ENCODE results near the gene CTTNBP2NL.
"Not testable (repeated sequence)": the region's sequence is repeated elsewhere in the genome, so short reads cannot be mapped to it uniquely, and the experiment has no call there.

The CTTNBP2NL gene

DNA sequence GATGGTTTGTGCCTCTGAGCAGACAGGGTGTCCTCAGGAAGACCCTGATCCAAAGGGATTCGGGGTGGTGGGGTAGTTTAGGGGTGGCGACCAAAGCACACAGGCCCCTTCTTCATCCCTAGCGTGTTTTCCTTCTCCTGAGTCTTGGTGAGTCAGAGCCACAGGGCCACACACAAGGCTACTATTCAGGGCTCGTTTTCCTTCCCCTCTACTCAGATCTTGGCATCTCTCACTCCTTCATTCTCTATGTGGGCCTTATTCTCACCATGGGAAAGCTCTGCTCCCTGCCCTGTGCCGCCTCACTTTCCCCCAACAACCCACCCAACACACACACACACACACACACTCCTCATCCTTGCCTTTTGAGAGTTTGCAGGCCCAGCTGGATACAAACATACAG, 69.1 kb downstream of the CTTNBP2NL start:
- DNase-seq = no peak

DNA sequence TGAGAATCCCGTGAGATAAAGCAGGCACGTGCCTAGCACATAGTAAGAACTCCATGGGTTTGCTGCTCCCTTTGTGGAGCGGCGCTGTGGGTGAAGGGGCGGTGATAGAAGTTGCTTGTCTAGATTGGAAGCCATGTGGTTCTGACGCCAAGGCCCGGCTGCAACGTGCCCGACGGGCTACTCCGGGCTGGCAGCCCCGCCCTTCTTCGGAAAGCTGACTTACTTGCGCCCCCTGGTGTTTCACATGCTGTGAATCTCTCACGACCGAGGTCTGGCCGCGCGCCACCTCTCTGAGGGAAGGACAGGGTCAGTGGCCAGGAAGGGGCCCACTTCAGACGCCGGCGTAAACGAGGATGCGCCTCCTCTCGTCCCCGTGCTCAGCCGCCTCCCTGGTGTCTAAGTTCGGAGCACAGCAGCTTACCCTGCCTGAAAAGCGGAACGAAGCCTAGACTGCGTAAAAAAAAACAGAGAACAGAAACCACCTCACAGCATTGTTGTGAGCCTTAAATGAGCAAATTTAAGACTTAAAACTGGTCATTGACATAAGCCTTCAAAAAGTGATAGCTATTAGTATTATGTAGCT, 70.2 kb downstream of the CTTNBP2NL start:
- peak; percentile 83 to 96 for DNase-seq

DNA sequence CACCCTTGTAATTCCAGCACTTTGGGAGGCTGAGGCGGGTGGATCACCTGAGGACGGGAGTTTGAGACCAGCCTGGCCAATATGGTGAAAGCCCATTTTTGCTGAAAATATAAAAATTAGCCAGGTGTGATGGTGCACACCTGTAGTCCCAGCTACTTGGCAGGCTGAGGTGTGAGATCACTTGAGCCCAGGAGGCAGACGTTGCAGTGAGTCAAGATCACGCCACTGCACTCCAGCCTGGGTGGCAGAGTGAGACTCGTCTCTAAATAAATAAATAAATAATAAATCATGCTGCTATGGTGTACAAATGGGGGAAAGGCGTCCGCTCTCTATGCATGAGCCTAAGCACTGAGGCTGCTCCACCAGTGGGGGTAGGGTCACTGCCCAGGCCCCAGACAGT, 74.3 kb downstream of the CTTNBP2NL start:
- not testable (repeated sequence) for DNase-seq

DNA sequence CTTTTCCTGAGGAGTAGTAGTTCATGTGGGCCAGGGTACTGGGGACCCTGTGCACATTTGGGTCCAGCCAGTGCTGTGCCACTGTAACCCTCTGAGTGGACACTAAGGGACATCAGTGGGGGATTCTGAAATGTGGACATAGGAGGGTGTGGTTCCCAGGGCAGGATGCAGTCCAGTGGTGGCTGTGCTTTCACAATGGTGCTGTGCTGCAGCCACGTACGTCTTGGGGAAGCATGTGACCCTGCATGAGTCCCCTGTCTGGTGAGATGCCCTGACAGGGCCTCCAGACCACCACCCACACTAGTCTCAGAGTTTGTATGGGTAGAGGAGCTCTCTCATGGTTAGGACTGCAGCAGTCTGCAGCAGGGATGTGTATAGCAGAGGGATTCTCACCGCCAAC, 75.0 kb downstream of the CTTNBP2NL start:
- DNase-seq = no peak

DNA sequence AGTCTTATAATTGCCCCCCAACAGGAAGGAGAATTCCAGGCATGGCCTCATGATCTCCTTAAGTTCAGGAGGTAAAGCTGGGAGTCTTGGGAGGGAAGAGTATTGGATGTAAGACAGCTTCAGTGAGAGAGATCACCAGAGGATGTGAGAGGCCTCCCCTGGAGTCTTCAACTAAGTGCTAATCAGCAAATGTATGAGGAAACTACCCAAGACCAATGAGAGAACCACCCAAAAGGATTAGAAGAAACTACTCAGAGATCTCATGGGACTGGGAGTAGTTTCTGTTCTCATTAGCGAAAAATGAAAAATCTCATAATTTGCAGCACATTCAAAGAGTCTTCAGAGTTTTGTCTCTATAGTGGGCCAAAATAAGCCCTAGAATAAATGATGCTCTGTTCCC, 76.1 kb downstream of the CTTNBP2NL start:
- DNase-seq = no peak

DNA sequence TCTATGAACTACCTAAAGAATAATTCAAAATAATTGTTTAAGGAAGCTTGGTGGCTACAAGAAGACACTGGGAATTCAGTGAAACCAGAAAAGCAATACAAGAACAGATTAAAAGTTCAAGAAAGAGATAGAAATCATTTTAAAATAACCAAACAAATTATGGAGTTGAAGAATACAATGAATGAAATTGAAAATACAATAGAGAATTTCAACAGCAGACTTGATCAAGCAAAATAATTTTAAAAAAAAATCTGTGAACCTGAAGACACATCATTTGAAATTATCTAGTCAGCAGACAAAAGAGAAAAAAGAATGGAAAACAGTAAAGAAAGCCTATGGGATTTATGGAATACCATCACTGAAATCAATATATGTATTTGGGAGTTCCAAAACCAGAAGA, 81.5 kb downstream of the CTTNBP2NL start:
- DNase-seq = no peak

DNA sequence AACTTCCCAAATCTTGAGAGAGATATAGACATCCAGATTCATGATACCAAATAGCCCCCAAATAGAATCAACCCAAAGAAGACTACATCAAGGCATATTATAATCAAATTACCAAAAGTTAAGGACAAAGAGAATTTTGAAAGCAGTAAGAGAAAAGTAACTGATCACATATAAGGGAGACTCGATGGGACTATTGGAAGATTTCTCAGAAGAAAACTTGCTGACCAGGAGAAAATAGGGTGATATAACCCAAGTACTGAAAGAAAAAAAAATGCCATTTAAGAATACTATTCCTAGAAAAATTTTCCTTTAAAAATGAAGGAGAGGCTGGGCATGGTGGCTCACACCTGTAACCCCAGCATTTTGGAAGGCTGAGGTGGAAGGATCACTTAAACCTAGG, 82.3 kb downstream of the CTTNBP2NL start:
- no peak for DNase-seq

DNA sequence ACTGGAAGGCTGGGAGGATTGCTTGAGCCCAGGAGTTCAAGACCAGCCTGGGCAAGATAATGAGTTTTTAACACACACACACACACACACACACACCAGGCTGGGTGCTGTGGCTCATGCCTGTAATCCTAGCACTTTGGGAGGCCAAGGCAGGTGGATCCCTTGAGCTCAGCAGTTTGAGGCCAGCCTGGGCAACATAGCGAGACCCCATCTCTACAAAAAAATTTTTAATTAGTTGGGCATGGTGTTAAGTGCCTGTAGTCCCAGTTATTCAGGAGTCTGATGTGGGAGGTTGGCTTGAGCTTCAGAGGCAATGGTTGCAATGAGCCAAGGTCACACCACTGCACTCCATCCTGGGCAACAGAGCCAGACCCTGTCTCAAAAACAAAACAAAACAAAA, 90.0 kb downstream of the CTTNBP2NL start:
- not testable (repeated sequence) for DNase-seq

DNA sequence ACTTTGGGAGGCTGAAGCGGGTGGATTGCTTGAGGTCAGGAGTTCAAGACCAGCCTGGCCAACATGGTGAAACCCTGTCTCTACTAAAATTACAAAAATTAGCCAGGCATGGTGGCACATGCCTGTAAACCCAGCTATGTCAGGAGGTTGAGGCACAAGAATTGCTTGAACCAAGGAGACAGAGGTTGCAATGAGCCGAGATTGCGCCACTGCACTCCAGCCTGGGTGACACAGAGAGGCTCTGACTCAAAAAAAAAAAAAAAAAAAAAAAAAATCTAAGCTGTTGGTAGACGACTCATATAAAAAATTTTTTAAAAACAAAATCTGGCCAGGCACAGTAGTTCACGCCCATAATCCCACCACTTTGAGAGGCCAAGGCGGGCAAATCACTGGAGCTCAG, 91.7 kb downstream of the CTTNBP2NL start:
- DNase-seq = not testable (repeated sequence)

DNA sequence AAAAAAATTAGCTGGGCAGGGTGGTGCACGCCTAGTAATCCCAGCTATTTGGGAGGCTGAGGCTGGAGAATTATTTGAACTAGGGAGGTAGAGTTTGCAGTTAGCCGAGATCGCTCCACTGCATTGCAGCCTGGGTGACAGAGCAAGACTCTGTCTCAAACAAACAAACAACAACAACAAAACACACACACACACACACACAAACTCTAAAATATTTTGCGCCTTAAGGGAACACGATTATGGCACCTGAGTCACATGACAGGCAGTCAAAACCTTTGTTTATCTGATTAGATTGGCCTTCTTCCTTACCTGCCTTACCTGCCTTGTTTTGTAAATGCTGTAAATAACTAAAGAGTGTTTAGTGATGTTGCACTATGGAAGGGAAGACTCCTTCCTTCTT, 92.1 kb downstream of the CTTNBP2NL start:
- no peak for DNase-seq

DNA sequence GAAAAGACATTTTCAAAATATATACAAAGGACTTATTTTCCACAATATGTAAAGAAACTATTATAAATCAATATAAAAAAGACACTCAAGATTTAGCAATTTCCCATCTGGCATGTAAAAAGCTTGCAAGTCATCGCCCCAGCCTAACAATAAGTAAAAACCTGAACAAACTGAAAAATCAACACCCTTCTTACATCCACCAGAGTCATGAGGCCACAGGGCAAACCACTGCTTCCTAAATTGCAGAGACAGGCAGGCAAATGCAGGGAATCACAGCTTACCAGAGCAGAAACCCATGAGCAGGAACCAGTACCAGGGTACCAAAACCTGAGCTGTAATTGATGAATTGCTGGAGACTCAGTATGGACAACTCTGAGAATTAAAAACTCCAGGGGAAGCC, 96.1 kb downstream of the CTTNBP2NL start:
- DNase-seq = no peak

DNA sequence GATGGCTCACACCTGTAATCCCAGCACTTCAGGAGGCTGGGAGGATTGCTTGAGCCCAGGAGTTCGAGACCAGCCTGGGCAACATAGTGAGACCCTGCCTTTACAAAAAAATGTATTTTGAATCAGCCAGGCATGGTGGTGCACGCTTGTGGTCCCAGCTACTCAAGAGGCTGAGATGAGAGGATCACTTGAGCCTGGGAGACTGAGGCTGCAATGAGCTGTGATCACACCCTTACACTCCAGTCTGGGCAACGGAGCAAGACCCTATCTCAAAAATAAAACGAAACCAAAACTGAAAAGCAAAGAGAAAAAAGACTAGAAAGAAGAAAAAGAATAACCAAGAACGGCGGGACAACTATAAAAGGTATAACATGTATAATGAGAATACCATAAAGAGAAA, 97.3 kb downstream of the CTTNBP2NL start:
- DNase-seq = no peak

DNA sequence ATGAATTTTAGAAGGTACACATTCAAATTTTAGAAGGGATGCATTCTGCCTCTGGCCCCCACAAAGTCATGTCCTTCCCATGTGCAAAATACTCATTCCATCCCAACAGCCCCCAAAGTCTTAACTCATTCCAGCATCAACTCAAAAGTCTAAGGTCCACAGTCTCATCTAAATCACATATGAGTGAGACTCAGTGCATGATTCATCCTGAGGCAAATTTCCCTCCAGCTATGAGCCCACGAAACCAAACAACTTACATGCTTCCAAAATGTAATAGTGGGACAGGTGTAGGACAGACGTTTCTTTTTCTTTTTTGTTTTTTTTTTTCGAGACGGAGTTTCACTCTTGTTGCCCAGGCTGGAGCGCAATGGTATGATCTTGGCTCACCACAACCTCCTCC, 100.3 kb downstream of the CTTNBP2NL start:
- DNase-seq = no peak

DNA sequence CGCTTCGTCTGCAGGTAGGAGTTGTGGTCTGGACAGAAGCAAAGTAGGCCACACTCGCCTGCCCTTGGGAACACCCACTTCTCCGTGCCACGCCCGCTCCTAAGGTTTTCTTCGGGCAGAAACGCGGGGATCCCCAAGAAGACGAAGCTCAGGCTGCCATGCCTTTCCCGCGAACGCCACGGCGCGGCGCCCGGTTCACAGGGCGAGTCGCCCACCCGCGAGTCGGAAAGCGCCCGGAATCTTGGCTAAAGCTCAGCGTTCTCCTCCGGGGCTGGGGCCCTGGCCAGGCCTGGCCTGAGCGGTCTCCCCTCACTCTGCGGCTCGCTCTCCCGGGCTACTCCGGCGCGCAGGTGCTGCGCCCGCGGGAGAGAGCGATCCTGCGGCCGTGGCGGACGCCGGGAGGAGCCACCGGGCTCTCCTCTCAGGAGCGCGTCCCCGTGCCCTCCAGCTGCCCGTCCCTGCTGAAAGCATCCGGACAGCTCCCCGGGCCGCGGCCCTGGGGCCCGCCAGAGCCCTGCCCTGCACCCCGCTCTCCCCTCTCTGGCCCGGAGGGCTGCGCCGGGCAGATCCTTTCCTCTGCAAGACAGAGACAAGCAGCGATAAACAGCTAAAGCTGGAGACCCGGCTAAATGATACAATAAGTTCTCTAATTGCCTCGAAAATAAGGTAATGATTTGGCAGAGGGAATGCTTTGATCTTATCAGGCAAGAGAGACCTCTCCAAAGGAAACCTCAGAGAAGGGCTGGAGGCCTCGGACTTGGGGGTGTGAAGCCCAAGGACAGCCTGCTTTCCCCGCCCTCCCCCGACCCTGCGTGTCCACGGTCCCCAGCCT, 106.0 kb downstream of the CTTNBP2NL start:
- peak; percentile 17 to 77 for DNase-seq

DNA sequence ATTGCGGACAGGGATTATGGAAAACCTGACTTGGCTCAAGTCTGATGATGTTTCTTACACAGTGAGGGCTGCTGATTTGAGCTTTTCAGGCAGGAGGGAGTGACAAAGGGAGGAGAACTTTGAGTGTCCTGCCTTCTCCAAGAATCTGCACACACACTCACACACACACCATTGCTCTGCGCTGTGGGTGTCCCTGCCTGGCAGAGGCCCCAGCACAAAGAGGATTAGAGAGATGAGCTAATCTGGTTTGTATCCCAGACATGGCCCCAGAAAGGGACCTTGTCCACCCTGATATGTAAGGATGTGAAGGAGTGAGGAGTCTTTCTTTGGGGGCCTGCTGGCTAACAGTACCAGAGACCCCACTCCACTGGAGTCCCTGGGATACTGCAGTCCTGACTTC, 106.8 kb downstream of the CTTNBP2NL start:
- no peak for DNase-seq

DNA sequence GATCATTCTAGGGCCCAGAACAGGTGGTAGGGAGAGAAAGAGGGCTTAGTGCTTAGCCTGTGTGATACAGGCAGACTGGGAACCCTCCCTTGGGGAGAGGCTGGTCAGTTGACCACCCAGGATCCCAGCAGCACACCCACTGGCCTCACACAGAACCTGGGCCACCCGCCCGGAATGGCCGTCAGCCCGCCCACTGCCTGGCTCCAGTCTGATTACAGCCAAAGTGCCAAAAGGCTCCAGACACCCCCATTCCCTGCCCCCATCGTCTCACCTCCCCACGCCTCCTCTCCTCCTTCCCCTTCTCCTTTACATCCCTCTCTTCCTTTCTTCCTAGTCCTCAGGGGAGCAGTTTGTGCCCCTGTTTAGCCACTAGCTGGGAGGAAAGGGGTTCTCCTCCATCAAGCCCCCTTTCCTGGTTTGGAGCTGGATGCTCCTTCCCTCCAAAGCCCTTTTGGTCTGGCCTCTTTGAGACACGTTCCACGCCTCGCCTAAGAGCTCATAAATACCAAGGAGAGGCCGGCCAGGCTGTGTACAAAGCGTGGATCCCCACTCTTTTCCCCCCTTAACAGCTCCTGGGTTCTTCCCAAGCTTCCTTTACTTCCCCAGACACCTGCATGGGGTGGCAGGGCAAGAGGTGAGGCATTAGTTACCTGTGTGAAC, 108.1 kb downstream of the CTTNBP2NL start:
- DNase-seq = no peak

DNA sequence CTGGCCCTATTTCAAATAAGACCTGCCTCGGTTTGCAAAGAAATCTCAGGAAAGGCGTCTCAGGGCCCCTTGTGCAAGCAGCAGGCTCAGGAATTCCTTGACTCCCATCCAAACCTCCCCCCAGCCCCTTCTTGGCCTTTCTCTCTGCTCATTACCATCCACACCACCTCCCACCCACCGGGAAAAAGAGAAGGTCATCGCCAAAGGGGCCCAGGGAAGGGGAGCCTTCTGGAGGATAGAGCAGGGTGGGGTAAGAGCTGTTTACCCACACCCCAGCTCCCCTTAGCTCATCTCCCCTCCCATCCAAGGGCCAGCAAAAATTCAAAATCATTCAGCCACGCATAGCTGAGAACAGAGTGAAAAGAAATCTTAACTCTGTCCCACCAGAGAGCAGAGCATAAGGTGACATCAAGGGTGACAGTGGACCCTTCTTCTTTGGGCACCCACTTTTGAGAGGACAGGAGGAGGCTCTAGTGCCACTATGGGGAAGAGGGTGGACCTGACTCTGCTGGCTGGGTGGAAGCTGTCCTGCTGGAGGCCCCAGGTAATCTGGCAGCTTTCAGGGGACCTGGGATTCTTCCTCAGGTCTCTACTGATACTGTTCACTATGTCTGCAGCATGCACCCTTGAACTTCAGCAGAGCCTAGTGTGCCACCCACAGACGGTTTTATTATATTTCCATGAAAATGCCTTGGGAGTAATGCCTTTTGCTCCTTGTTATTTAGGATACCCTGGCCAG, 108.8 kb downstream of the CTTNBP2NL start:
- no peak for DNase-seq

DNA sequence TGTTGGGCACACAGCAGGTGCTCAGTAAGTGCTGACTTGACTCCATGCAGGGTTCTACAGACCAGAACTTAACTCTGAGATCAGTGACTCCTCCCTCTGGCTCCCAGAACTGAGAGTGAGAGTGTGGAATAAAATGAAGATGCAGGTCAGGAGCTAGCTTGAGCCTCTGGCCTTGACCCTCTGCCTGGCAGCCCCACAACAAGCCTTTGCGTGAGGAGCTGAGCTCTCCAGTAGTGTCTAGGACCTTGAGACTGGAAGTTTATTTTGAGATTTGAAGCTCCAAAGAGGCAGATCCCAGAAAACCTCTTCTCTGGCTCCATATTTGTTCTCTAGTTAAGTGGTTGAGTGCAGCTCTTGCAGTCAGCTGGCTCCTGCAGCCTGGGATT, 109.4 kb downstream of the CTTNBP2NL start:
- no peak for DNase-seq

DNA sequence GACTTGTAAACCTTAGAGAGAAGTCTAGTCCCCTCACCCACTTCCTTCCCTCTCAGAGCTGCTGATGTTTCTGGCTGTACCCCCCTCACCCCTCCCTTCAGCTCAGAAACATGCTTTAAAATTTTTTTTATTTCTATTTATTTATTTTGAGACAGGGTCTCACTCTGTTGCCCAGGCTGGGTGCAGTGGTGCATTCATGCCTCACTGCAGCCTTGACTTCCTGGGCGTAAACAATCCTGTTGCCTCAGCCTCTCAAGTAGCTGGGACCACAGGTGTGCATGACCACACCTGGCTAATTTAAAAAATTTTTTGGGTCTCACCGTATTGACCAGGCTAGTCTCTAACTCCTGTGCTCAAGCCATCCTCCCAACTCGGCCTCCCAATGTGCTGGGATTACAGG, 109.9 kb downstream of the CTTNBP2NL start:
- no peak for DNase-seq

DNA sequence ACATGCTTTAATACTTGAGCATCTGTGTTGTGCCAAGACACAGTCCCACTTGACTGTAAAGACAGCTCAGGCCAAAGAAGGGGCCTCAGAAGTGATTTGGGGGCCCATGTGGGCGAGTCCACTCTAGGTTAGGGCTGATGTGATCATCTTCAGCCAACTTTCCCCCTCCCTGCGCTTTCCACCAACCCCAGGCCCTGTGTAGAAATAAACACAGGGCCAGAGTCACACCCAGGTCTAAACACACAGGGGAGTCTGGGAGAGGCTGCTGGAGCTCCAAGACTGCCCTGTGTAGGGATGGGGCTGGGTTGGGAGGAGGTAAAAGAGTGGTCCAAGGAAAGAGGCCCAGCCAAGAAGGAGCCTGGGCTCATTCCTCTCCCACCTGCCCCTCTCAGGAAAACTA, 110.3 kb downstream of the CTTNBP2NL start:
- no peak for DNase-seq

DNA sequence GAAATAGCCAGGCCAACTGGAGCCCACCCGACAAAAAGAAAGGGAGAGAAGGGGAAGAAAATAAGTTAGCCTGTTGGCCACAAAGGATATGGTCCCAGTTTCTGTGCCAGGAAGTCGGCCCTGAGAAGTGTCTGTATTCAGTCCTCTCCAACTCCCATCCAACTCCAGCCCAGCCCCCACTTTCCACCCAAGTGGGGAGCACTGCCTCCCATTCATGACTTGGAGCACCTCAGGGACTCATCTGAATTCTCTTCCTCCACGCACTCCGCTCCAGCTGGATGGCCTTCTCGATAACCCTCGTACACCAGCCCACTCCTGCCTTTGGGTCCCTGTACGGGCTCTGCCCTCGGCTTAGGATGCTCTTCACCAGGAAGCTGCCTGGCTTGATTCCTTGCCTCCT, 110.7 kb downstream of the CTTNBP2NL start:
- no peak for DNase-seq

DNA sequence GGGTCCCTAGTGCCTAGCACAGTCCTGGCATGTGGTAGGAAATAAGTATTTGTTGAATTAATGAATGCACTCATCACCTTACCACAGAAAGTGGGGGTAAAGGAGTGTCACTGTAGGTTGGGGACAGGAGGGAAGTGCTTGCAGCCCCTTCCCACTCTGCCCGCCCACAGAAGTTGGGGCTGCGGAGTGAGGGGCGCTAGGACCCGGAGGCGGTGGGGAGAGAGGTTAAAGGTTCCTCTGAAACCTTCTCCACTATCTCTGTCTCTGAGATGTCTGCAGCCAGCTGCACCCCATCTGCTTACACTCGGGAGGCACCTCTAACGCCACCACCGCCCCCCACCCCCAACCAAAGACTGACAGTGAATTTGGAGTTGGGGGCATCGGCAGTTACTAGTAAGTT, 111.3 kb downstream of the CTTNBP2NL start:
- no peak for DNase-seq

DNA sequence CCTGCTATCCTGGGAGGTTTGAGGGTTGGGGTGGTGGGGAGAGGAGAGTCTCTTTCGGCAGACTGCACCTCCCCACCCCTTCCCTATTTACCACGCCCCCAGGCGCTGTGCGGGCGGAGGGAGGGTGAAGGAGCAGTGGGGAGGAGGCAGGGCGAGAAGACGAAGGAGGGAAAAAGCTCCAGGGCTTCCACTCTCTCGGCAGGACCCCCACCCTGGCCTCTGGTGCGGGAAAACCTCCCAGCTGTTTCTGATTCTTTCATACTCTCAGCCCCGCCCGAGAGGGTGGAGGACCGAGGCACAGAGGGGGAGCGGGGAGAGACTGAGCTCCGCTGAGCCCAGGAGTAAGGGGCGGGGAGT, 111.9 kb downstream of the CTTNBP2NL start:
- DNase-seq = peak; percentile 9 to 35

All from NCI-H526 (cell line).